HG02981 (cell line): ENCODE results near the gene ZMAT3.
"Not testable (repeated sequence)": the region's sequence is repeated elsewhere in the genome, so short reads cannot be mapped to it uniquely, and the experiment has no call there.

Experiments
- ATAC-seq: cut with Tn5 transposase; IDR thresholded peaks from one replicate; pipeline ENCODE4 v1.9.1; 2021; ENCODE audit warnings: mild to moderate bottlenecking, moderate library complexity; ENCODE audit not compliant: unreplicated experiment

Gene ZMAT3, protein sequence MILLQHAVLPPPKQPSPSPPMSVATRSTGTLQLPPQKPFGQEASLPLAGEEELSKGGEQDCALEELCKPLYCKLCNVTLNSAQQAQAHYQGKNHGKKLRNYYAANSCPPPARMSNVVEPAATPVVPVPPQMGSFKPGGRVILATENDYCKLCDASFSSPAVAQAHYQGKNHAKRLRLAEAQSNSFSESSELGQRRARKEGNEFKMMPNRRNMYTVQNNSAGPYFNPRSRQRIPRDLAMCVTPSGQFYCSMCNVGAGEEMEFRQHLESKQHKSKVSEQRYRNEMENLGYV

DNA sequence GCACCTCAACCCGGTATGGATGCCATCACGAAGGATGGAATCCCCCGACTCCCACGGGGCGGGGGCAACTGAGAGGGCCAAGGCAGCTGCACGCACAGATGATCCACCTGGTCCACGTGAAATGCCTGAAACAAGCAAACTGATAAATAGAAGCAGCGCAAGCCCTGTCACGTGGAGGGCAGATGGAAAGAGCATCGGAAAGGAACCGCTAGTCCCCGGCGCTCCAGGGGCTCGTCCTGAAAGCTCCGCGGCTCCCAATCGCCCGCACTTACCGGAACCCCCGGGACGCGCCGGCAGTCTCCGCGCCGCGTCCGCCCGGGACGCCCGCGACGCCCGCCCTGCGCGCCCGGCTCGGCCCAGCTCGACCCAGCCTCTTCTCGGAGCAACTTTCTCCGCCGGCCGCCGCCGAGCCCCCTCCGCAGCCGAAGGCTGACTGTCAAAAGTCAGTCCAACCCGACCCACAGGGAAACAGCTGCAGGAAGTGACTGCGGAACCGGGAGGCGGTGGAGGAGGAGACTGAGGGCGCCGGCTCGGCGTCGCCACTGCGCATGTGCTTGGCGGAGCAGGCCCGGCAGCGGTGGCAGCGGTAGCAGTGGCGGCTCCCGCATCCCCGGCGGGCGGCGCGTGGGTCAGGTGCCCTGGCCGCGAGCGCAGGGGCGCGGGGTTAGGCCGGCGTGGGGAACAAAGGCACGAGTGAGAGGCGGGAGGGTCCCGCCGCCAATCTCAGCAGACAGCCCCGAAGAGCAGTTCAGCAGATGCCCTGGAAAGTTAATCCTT lies at the start of gene ZMAT3:
ZMAT3 (minus strand) TSS at position 487 of the 777 bp plus-strand sequence. CDS start 4,057 bp downstream, outside the sequence.
- ATAC-seq, result peak; percentile 55

DNA sequence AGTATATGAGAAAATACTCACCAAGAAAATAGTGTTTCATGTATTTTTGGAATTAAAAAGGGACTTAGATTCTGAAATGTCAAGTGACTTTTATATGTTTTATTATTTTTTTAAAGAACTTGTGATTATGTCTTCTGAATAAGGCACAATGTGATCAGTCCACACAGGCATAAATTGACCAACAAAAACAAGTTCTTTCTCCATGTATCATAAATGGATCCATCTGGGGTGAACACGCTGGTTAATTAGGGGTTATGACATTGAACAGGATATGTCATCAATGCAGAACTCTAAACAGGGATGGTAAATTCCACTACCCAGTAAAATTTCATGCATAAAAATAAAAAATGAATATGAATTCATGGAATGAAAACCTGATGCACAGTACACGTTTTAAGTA lies 45.2 kb upstream of the ZMAT3 start:
- ATAC-seq, result no peak

DNA sequence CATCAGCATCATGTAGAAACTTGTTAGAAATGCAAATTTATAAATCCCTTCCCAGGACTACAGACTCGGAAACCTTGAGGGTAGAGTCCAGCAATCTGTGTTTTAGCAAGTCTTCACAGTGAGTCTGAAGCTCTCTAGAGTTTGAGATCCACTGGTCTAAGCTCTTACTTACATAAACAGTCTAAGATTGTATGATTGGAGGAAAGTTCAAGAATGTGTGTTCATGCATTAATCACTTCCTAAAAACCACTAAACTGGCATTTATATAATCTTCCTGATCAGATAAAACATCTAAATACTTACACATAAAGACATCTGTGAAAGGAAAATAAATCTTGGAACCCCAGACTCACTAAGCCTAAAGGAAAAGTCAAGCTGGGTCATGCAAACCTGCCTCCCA lies 43.8 kb upstream of the ZMAT3 start:
- ATAC-seq, result not testable (repeated sequence)

DNA sequence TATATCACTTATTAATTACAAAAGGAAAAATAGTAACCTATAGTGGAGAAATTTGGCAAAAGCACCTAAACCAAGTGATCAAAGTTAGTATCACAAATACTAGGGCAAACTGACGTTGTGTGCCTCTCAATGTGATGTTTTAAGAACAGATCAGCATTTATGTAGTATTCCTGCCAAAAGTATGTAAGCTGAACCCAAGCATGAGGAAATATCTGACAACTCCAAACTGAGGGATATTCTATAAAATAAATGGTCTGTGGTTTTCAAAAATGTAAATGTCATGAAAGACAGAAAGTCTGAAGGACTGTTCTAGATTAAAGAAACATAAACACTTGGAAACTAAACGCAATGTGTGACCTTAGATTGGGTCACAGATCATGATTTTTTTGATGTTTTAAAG lies 42.3 kb upstream of the ZMAT3 start:
- ATAC-seq, result no peak

DNA sequence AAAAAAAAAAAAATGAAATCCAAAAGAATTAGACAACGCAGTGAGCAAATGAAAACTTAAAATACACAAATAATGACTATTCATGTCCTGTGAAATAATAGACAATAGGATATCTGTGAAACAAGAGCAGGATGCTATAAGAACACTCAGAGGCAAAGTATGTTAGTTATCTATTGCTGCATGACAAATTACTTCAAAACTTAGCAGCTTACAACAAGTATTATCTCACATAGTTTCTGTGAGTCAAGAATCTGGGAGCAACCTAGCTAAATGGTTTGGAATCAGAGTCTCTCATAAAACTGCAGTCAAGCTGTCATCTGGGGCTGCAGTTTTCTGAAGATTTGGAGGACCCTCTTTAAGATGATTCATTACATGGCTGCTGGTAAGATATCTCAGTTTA lies 36.5 kb upstream of the ZMAT3 start:
- no peak for ATAC-seq

DNA sequence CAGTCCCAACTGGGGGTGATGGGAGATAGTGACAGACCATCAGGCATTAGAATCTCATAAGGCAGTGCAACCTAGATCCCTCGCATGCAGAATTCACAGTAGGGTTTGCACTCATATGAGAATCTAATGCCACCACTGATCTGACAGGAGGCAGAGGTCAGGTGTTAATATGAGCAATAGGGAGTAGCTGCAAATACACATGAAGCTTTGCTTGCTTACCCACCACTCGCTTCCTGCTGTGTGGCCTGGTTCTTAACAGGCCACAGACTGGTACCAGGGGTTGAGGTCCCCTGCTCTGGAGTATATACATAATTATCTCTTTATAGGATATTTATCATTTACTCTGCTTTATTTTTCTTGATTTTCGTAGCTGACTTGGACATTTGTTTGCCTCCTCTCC lies 36.0 kb upstream of the ZMAT3 start:
- no peak for ATAC-seq

DNA sequence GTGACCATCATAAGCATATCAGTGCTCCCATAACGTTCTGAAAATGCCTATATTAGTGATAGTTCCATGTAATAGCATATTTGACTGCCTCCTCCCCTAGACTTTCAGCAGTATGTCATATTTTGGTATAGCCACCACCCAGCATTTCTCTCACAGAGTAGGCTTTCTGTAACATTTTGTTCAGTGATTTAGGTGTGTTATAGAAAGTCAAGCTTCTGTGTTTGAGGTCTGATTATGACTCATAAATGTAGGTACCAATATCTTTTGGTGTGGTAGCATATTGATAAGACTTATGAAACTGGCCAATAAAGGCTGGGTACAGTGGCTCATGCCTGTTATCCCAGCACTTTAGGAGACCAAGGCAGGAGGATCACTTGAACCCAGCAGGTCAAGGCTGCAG lies 34.3 kb upstream of the ZMAT3 start:
- no peak for ATAC-seq

DNA sequence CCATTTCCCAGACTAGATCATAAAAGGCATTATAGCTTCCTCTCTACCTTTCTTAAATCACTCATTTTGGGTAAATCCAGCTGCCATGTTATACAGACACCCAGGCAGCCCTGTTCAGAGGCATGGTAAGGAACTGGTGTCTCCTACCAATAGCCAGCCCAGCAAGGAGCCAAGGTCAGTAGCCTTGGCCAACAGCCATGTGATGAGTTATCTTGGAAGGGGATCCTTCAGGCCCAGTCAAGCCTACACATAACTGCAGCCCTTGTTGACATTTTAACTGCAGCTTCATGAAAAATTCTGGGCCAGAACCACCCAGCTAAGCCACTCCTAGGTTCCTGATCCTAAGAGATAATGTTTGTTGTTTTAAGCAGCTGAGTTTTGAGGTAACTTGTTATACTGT lies 29.0 kb upstream of the ZMAT3 start:
- ATAC-seq, result no peak

DNA sequence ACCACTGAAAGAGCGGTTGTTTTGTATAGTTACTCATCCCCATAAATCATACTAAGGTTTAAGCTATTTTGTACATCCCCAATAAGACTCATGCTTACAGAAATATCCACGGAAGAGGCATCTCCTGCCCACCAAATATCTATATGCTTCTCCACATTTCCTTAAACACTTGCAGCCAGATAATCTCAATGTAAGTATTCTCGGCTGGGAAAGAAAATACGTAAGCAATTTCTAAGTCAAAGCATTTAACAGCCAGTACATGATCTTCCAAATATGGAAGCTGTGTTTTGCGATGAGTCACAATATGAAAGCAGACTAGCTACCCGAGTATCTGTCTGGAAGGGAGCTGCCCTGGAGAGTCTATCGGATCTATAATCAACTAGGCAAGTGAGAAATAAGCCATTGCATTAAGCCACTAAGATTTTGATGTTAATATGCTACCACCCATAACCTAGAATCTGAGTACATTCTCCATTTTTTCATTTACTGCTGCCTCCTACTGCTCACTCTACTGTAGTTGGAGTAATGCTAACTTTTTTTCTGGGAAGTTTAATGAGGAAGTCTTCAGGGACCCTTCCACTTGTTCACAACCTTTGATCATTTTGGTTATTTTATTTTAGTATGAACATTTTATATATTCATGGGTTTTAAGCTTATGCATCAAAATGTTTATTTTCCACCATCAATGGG lies 26.9 kb upstream of the ZMAT3 start:
- ATAC-seq, result no peak

DNA sequence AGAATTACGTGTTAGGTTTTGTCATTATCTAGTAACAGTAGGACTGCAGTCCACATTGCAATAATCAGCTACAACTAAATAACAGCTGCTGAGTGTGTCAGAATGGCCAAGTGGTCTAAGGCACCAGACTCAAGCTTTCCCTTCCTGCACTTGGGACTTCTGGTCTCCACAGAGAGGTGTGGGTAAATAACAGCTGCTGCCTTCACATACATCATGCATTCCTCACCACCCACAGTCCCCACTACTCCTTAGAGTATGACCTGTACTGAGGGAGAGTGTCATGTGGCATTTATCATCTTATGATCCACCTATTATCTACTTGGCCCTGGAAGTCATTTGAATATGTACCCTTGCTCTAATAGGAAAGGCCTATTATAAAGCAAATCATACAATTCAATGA lies 22.2 kb upstream of the ZMAT3 start:
- no peak for ATAC-seq

DNA sequence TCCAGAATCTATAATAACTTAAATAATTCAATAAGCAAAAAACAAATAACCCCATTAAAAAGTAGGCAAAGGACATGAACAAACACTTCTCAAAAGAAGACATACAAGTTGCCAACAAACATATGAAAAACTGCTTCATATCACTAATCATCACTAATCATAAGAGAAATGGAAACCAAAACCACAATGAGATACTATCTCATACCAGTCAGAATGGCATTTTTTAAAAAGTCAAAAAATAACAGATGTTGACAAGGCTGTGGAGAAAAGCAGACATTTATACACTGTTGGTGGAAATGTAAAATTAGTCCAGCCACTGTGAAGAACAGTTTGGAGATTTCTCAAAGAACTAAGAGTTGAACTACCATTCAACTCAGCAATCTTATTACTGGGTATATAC lies 19.5 kb upstream of the ZMAT3 start:
- peak; percentile 61 for ATAC-seq

DNA sequence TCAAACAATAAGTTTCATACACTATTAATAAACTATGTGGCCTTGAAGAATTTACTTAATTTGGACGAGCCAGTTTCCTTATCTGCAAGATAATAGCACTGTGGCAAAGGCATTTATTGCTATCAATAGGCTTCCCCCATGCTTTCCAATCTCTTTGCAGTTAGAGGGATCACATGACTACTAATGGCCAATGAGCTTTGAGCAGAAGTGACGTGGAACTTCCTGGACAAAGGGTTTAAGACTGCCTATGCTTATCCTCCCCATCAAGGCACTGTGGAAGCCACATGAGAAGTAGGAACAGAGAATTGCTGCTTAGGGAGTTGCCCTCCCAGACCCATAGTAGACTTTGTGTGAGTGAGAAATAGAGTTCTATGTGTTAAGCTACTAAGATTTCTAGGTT lies 16.7 kb upstream of the ZMAT3 start:
- no peak for ATAC-seq

DNA sequence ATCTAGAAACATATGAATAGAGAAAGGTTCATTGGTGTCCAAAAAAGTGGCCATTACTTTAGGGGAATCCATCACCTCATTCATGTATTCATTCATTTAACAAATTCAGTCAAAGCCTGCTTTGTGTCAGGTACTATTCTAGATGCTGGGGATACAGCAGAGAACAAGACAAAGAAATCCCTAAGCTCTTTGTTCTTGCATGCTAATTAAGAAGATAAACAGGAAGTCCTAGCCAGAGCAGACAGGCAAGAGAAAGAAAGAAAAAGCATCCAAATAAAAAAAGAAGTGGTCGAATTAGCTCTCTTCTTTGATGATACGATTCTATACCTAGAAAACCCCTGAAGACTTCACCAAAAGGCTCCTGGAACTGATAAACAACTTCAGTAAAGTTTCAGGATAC lies 12.4 kb upstream of the ZMAT3 start:
- ATAC-seq, result no peak

DNA sequence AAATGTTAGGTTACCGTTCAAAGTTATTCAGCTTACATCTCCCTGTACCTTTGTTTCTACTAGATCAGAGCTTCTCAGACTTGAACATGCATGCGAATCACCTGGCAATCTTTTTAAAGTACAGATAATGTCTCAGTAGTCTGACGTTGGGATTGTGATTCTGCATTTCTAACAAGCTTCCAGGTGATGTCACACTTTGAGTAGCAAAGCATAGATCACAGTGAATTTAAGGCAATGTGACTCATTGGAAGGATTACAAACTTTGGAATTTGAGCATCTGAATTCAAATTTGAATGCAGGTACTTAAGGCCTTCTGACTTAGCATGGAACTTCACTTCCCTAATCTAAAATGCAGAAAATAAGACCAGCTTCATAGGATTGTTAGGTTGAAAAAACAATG lies 10.8 kb upstream of the ZMAT3 start:
- no peak for ATAC-seq

DNA sequence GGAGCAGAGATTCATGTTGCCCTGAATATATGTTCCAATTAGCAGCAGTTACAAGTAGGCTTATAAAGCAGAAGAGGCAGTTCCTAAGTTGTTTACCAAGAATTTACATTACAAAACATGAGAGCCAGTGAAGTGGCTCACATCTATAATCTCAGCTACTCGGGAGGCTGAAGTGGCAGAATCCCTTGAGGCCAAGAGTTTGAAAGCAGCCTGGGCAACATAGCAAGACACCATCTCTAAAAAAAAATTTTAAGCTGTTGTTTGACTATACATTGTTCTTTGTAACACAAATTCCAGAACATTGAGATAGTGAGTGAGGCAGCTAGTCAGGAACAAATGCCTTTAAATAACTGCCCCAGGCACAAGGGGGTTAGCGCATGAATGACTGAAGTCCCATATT lies 10.3 kb upstream of the ZMAT3 start:
- no peak for ATAC-seq

DNA sequence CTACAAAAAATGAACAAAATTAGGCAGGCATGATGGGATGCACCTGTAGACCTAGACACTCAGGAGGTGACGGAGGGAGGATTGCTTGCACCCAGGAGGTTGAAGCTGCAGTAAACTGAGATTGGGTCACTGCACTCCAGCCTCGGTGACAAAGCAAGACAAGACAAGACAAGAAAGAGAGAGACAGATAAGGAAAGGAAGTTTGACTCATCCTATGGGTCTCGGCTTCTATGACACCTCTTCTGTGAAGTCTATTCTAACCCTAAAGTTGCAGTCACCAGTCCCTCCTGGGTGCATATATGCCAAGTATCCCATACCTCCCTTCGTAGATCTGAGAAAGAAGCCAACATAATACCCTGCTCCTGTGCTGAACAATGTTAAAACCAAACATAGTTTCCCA lies 7.9 kb upstream of the ZMAT3 start:
- no peak for ATAC-seq

DNA sequence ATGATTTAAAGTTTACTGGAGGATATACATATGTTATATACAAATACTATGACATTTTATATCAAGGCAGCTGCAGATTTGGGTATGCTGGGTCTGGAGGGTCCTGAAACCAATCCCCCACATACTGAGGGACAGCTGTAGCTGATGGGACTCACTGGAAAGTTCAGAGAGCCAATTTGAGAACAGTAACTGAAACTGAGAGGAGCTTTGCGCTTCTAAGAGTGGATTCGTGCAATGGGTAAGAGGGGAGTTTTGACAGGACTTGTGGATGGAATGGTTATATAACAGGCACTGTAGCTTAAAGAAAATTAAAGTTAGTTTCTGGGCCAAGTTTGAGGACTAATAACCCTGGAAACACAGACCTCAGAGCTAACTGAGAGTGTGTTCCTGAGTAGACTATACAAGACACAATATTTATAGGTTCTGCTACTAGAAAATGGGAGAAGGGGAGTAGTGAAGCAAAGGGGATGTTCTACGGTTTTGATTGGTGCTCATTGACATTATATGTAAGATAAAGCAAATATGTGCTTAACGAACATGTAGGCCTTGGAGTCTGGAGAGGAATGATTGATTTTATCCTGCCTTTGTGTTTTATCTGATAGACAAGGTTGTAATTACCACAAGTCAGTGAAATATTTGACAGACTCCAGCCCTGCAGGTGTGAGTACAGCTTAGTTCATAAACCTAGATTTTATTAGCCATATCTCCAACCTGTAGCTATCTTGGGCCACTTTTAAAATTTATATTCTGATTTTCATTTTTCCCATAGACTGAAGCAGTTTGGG lies 4.8 kb upstream of the ZMAT3 start:
- ATAC-seq, result peak; percentile 30

DNA sequence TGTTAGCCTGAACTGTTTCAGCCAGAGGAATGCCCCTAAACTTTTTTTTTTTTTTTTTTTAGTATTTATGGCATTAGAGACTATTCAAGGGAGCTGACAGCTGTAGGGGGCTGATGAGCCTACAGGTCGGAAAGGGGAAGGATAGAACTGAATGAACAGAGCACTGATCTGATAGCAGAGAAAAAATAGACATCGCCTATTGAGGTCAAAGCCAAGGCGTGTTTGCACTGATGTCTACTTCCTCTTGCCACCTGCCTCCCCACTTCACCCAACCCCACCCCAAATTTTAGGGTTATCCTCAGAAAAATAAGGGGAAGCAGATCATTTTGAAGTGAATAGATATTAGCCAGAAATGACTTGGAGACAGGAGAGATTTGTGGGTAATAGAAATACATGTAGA lies 3.0 kb upstream of the ZMAT3 start:
- no peak for ATAC-seq

DNA sequence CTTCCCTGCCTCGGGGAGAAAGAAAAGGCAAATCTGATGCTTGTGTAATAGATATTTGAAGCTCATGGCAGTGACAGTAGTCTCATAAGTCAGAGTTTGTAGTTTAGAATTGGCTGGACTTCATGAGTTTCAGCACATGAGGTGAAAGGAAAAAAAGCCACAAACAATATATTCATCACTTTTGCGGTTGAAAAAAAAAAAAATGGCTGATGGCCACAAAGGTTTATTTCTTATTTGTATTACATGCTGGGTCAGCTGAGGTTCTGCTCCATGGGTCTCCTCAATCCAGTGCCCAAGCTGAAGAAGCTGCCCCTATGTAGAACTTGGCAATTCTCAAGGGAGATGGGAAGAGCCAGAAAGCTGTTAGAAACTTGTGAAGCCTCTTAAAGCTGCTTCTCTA lies 2.2 kb upstream of the ZMAT3 start:
- ATAC-seq, result no peak

DNA sequence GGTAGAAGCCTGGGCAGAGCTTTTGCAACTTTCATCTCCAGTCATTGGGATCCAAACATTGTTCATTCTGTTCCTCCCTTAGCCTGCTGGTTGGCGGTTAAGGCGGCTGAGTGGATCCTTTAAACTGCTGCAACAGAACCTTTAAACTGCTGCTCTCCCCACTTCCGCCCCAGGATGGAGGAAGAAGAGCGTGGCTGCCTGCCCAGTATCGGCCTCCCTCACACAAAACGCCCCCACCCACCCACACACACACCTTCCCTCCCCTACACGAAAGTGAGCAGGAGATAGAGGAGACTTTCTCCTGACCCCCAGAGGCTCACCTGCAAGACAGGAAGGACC lies 460 bp upstream of the ZMAT3 start:
- peak; percentile 30 for ATAC-seq

DNA sequence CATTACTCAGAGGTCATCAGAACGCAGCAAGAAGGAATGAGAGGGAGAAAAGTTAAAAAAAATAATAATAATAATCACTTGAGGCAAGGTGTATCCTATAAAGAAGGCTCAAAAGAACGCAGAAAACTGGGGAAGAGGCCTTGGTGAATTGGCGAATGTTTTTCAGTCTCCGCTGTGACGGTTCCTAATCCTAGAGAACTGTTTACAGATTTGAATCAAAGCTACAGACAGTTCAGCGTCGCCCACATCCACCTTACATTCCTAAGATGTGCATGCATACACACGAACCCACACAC lies 634 bp downstream of the ZMAT3 start:
- no peak for ATAC-seq
